HEK293T (cell line): ENCODE data around the gene G0S2.

Experiments
- CTCF ChIA-PET: fragments of 350-600 bp; formaldehyde crosslinking; extraction: SDS; loops from one replicate; lab custom pipeline; 2021; ENCODE audit warnings: antibody characterized with exemption, inconsistent platforms; lab: Yijun Ruan, JAX
- POLR2A ChIA-PET: fragments of 350-600 bp; formaldehyde crosslinking; extraction: SDS; loops from one replicate; lab custom pipeline; 2020; ENCODE audit warnings: antibody characterized with exemption, inconsistent platforms; lab: Yijun Ruan, JAX
- DNase-seq: peaks from one replicate; pipeline ENCODE4 v3.0.0; 2012; ENCODE audit warnings: mixed read lengths; ENCODE audit errors: extremely low spot score
- ARNT ChIP-seq: fragments of 450-650 bp; IDR thresholded peaks from 2 replicates; pipeline ENCODE4 v1.6.1; 2017; ENCODE audit warnings: mild to moderate bottlenecking
- BHLHE40 ChIP-seq: fragments of 450-650 bp; IDR thresholded peaks from 2 replicates; pipeline ENCODE4 v1.6.1; 2016; ENCODE audit warnings: mild to moderate bottlenecking, moderate library complexity, borderline replicate concordance
- CTBP1 ChIP-seq: fragments of 450-650 bp; IDR thresholded peaks from 2 replicates; pipeline ENCODE4 v1.6.1; 2016; ENCODE audit warnings: borderline replicate concordance
- ELF4 ChIP-seq: fragments of 450-650 bp; IDR thresholded peaks from 2 replicates; pipeline ENCODE4 v1.6.1; 2017; ENCODE audit warnings: antibody characterized with exemption
- FOXA1 ChIP-seq: fragments of 450-650 bp; IDR thresholded peaks from 2 replicates; pipeline ENCODE4 v1.6.1; 2016; ENCODE audit warnings: mild to moderate bottlenecking
- FOXK2 ChIP-seq: fragments of 450-650 bp; IDR thresholded peaks from 2 replicates; pipeline ENCODE4 v1.6.1; 2016; ENCODE audit warnings: mild to moderate bottlenecking
- FOXM1 ChIP-seq: fragments of 450-650 bp; IDR thresholded peaks from 2 replicates; pipeline ENCODE4 v1.6.1; 2017; ENCODE audit warnings: mild to moderate bottlenecking, borderline replicate concordance
- HDGF ChIP-seq: fragments of 450-650 bp; IDR thresholded peaks from 2 replicates; pipeline ENCODE4 v1.6.1; 2017; ENCODE audit warnings: antibody characterized with exemption, borderline replicate concordance
- L3MBTL2 ChIP-seq: fragments of 450-650 bp; conservative IDR thresholded peaks from 2 replicates; pipeline ENCODE4 v1.6.1; 2016; ENCODE audit warnings: mild to moderate bottlenecking
- LEF1 ChIP-seq: fragments of 450-650 bp; IDR thresholded peaks from 2 replicates; pipeline ENCODE4 v1.6.1; 2017; ENCODE audit warnings: mild to moderate bottlenecking, borderline replicate concordance
- NFRKB ChIP-seq: fragments of 450-650 bp; IDR thresholded peaks from 2 replicates; pipeline ENCODE4 v1.6.1; 2016; ENCODE audit warnings: mild to moderate bottlenecking, moderate library complexity
- SP1 ChIP-seq: fragments of 450-650 bp; IDR thresholded peaks from 2 replicates; pipeline ENCODE4 v1.6.1; 2017
- SUZ12 ChIP-seq: fragments of 450-650 bp; IDR thresholded peaks from 2 replicates; pipeline ENCODE4 v1.6.1; 2016; ENCODE audit warnings: mild to moderate bottlenecking
- TARDBP ChIP-seq: fragments of 450-650 bp; IDR thresholded peaks from 2 replicates; pipeline ENCODE4 v1.6.1; 2016
- ZNF384 ChIP-seq: fragments of 450-650 bp; IDR thresholded peaks from 2 replicates; pipeline ENCODE4 v1.6.1; 2016
- TF ChIP-seq, protein P1 (sequence below): fragments of 450-650 bp; IDR thresholded peaks from 2 replicates; pipeline ENCODE4 v1.6.1; 2016

Gene G0S2

DNA sequence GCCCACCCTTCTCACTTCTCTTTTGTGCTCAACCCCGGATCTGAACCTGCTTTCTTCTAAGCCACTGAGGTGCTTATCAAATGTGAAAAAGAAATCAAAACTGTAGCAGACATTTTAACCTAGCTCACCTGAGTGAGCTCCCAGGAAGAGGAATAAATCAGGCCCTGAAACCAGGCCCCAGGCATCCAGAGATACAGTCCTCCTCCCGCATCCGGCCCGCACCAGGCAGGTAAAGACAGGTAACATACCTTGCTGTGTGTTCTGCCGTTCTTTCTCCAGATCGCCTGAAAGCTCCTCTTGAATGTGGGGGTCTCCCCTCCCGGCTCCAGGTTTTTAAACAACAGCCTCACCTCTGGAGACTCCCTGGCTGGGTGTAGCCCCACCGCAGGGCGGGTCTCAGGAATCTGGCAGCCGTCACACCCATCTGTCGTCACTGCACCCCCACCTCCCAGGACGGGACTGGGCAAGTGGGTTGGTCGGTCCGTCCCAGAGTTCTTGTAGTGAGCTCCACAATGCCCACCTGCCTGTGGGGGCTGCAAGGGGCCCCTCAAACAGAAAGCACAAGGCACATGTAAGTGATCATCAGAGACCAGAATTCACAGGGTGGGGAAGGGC lies 23.0 kb upstream of the G0S2 start, which contains the start of gene LAMB3:
Gene LAMB3 (minus strand): TSS at position 305 of the 615 bp plus-strand sequence. CDS start 1,481 bp downstream, outside the sequence.
- ChIA-PET CTCF (interaction anchor here (1.5 kb wide), 1 partner anchor 62 kb away, joined by 4 read pairs; no protein-coding TSS in a partner anchor), POLR2A (interaction anchor here (1.0 kb wide), 1 partner anchor 132 kb away, joined by 3 read pairs; the partner anchor contains the start of gene C1orf74)
- TF ChIP-seq NFRKB (no peak), TARDBP (no peak), HDGF (no peak), FOXM1 (no peak), SUZ12 (no peak), FOXK2 (no peak), FOXA1 (no peak)
- no peak for DNase-seq

DNA sequence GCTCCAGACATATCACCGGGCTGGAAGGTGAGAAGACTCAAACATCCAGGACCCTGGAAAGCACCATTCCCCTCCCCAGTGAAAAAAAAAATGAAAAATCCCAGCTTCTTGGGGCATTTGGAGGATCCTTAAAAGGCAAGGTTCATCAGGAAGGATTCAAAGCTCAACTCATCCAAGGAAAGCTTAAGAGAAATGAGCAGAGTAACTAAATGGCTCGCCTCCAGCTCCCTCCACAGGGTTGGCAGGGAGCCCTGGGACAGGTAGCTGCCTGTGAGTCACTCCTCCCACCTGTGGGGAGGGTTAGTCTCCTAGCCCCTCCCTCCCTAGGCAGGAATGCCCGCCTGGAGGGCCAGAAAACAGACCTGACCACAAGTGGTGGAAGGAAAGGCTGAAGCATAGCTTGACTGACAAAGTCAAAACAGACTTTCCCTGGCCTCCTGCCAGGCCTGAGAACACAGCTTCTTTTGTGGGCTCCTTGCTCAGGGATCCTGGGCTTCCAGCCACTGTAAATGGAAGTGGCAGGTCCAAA lies 22.3 kb upstream of the G0S2 start:
- TF ChIP-seq FOXA1 (no peak), SUZ12 (no peak), ZNF384 (no peak), BHLHE40 (no peak), FOXM1 (no peak), TARDBP (no peak), LEF1 (no peak), L3MBTL2 (no peak), HDGF (no peak), CTBP1 (no peak), ELF4 (no peak), FOXK2 (no peak), SP1 (no peak), NFRKB (no peak), ARNT (no peak)
- TF ChIP-seq, protein P1, sequence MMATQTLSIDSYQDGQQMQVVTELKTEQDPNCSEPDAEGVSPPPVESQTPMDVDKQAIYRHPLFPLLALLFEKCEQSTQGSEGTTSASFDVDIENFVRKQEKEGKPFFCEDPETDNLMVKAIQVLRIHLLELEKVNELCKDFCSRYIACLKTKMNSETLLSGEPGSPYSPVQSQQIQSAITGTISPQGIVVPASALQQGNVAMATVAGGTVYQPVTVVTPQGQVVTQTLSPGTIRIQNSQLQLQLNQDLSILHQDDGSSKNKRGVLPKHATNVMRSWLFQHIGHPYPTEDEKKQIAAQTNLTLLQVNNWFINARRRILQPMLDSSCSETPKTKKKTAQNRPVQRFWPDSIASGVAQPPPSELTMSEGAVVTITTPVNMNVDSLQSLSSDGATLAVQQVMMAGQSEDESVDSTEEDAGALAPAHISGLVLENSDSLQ: no peak
- POLR2A ChIA-PET: interaction anchor here (1.0 kb wide), 1 partner anchor 132 kb away, joined by 3 read pairs; the partner anchor contains the start of gene C1orf74
- no peak for DNase-seq
- CTCF ChIA-PET: interaction anchor here (0.7 to 1.5 kb wide), 2 partner anchors 63 to 82 kb away, joined by 3 to 4 read pairs; no protein-coding TSS in a partner anchor

DNA sequence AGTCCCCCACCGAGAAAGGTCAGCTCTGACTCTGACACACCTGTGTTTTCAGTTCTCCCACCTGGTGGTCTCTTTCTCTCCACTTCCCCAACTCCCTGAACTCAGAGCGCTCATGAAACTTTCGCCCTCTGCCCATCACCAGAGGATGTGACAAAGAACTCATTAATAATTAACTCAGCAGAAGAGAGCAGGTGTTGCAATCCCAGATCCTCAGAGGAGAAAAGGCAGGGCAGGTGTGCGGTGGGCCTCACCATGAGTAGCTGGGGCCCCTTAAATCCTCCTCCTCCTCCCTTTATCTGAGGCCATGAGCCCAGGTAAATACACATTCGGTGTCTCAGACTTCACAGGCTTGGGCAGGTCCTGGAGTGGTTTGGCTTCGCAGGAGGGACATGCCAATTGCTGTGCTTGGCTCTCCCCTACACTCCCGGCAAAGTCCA lies 21.3 kb upstream of the G0S2 start:
- TF ChIP-seq NFRKB (no peak), CTBP1 (no peak), TARDBP (no peak), L3MBTL2 (no peak), ZNF384 (no peak), FOXK2 (no peak), SUZ12 (no peak), LEF1 (no peak), BHLHE40 (no peak), FOXA1 (no peak), FOXM1 (no peak), ARNT (no peak), HDGF (no peak), ELF4 (no peak), SP1 (no peak)
- TF ChIP-seq, protein P1: no peak
- no peak for DNase-seq
- CTCF ChIA-PET: interaction anchor here (1.5 kb wide), 1 partner anchor 64 kb away, joined by 4 read pairs; no protein-coding TSS in a partner anchor
- POLR2A ChIA-PET: interaction anchor here (1.2 kb wide), 1 partner anchor 22 kb away, joined by 4 read pairs; the partner anchor contains the start of gene G0S2

GRCh38 chr1:209655411-209656231 lies 19.6 kb upstream of the G0S2 start:
- DNase-seq: no peak
- ChIA-PET CTCF (no interaction called here), POLR2A (interaction anchor here (1.2 kb wide), 1 partner anchor 20 kb away, joined by 4 read pairs; the partner anchor contains the start of gene G0S2)
- TF ChIP-seq ZNF384: no peak

GRCh38 chr1:209657140-209657879 lies 17.9 kb upstream of the G0S2 start:
- CTCF ChIA-PET: no interaction called here
- POLR2A ChIA-PET: no interaction called here
- TF ChIP-seq LEF1: no peak
- DNase-seq: no peak

DNA sequence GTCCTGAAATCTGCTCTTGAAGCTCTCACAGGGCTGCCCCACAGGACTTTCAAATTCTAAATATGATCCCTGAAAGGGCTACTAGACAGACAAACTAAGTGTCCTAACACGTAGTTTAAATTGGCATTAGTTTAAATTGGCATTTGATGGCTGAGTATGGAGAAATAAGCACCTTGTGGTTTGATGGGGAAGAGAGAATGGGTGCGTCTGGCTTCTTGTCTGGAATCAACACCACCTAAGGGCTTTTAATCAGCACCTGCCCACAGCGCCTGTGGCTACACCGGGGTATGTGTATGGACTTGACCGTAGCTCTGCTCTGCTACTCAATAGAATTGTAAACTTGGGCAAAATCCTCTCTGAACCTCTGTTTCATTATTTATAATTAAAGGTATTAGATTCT lies 17.3 kb upstream of the G0S2 start:
- CTCF ChIA-PET: no interaction called here
- POLR2A ChIA-PET: interaction anchor here (0.8 kb wide), 1 partner anchor 19 kb away, joined by 3 read pairs; no protein-coding TSS in a partner anchor
- TF ChIP-seq BHLHE40 (no peak), NFRKB (no peak), SUZ12 (no peak), ELF4 (no peak), SP1 (no peak), FOXA1 (no peak), ZNF384 (no peak), TARDBP (no peak), FOXM1 (no peak), FOXK2 (no peak), ARNT (no peak), CTBP1 (no peak), L3MBTL2 (no peak), LEF1 (no peak), HDGF (no peak)
- TF ChIP-seq, protein P1: no peak
- no peak for DNase-seq
